GM12892 (cell line): ENCODE results near the gene LRSAM1.
"Not testable (repeated sequence)": the region's sequence is repeated elsewhere in the genome, so short reads cannot be mapped to it uniquely, and the experiment has no call there.

ENCODE experiments used
- DNase-seq: peaks from one replicate; pipeline ENCODE4 v3.0.0; 2011; ENCODE audit not compliant: insufficient read length
- FAIRE-seq: peaks from 2 replicates; lab custom pipeline; 2011; peaks lifted over from hg19 to GRCh38; lab: Jason Lieb, UNC
- POLR2A ChIP-seq: IDR thresholded peaks from 2 replicates; pipeline ENCODE4 v1.6.1; 2011; ENCODE audit warnings: low read depth, low read length, control low read depth
- POLR2AphosphoS5 ChIP-seq: IDR thresholded peaks from 2 replicates; pipeline ENCODE4 v1.6.1; 2011; ENCODE audit warnings: low read depth, low read length, control low read depth
- TAF1 ChIP-seq: IDR thresholded peaks from 2 replicates; pipeline ENCODE4 v1.6.1; 2011; ENCODE audit warnings: low read depth, mild to moderate bottlenecking, control low read depth, low read length, borderline replicate concordance

Gene LRSAM1

DNA sequence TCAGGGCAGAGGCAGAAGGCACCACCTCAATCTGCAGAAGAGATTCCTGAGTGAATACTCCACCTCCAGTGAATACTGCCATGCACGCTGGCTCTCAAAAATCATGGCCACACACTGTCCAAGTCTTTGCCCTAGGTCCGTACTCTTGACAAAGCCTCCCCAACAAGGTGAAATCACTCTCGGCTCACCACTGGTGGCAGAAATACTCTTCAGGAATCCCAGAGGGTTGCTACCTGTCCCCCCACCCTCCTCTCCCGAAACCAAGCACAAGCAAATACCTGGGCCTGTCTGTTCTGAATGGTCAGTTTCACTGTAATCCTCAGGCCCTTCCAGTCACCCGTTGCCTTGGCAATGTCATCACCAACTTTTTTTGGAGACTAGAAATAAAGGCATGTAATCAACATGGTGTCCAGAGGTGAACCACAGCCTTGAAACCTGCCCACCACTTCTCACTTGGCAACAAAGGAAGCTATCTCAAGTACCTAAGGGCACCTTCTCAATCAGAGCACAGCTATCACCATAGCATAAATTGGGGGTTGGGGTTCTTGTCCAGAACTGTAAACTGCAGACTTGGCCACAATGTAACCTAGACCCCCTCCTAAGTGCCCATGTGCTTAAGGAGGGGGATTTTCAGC, 1.9 kb upstream of the LRSAM1 start:
- FAIRE-seq (no peak), DNase-seq (no peak)
- TF ChIP-seq POLR2AphosphoS5 (no peak; the same call in 1 of the 2 replicates), POLR2A (no peak), TAF1 (no peak)

- DNase-seq (no peak), FAIRE-seq (peak; percentile 54)
- TF ChIP-seq POLR2AphosphoS5 (no peak), POLR2A (no peak; the same call in 1 of the 2 replicates), TAF1 (no peak)
These were observed 1.0 kb upstream of the LRSAM1 start for GRCh38 chr9:127450243-127450760.

DNA sequence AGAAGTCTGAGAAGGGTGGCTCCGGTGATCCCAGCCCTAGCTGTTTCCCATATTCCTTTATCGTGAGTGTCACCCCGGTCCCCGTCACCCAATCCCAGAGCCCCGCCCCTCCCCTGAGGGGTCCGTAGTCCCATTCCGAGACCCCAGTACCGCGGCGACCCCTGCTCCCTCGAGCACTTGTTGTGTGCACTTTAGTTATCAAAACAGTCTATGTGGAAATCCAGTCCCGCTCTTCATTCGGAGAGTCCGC, 223 bp downstream of the LRSAM1 start:
- DNase-seq (no peak), FAIRE-seq (no peak)

GRCh38 chr9:127451858-127452656, 747 bp downstream of the LRSAM1 start:
- FAIRE-seq (peak; percentile 75), DNase-seq (peak; percentile 49)
- TF ChIP-seq POLR2AphosphoS5 = no peak
- TF ChIP-seq POLR2A = no peak
- TF ChIP-seq TAF1 = no peak

More for the DNA sequence above, 223 bp downstream of the LRSAM1 start:
- no peak for TF ChIP-seq TAF1
- TF ChIP-seq POLR2AphosphoS5 = no peak
- no peak for TF ChIP-seq POLR2A

DNA sequence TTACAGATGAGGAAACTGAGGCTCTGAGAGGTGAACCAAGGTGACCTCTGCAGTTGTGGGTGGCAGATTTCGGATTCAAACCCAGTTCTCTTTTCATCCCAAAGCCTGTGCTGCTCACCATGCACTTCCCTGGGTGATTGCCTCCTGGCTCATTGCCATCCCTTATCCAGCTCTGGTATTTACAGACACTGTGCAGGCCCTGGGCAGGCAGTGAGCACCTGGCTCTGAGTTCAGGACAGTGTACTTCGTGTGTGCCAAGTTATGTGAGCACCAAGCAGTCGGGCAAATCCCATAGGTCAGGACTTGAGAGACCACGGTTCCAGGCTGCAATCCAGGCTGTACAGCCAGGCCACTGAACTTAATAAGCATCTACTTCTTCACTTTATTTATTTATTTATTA, 1.4 kb downstream of the LRSAM1 start:
- FAIRE-seq (no peak), DNase-seq (no peak)
- TF ChIP-seq POLR2A = no peak

GRCh38 chr9:127455324-127455992, 4.1 kb downstream of the LRSAM1 start:
- DNase-seq = no peak
- TF ChIP-seq POLR2AphosphoS5 (no peak), POLR2A (no peak), TAF1 (no peak)
- no peak for FAIRE-seq

DNA sequence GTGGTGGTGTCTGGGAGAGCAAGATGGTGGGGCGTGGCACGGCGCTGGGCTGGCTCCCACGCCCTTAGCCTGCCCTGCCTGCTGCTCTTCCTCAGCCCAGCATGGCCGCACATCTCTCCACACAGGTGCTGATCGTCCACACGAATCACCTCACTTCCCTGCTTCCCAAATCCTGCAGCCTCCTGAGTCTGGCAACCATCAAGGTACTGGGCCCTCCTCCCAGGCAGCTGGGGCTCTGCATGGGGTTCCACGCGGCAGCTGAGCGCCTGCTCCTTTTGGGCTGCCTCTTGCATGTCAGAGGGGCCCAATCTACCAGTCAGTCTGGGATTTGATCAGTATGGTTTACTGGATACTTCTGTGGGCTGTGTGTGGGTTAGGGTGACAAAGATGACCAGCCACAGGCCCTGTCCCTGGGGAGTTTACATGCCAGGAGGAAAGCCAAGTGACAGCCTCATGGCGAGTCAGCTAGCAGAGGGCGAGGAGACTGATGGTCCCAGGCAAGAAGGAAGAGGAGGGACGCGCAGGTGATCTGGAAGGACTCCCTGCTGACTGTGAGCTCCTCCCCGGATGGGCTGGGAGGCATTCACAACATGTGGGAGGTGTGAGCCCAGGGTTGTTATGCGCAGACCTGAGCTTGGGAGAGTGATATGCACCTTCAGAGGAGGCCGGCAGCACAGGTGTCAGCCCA, 6.0 kb downstream of the LRSAM1 start:
- DNase-seq = no peak
- TF ChIP-seq POLR2A (no peak), POLR2AphosphoS5 (no peak), TAF1 (no peak)
- no peak for FAIRE-seq

- no peak for TF ChIP-seq POLR2A
- no peak for TF ChIP-seq POLR2AphosphoS5
- TF ChIP-seq TAF1 = no peak
- FAIRE-seq = no peak
These were observed 7.6 kb downstream of the LRSAM1 start for GRCh38 chr9:127458921-127459320.

GRCh38 chr9:127463382-127463781, 12.1 kb downstream of the LRSAM1 start:
- DNase-seq (no peak), FAIRE-seq (no peak)
- TF ChIP-seq TAF1 = no peak
- TF ChIP-seq POLR2AphosphoS5 = no peak
- no peak for TF ChIP-seq POLR2A

More at GRCh38 chr9:127458921-127459320, 7.6 kb downstream of the LRSAM1 start:
- no peak for DNase-seq

- FAIRE-seq (no peak), DNase-seq (no peak)
- TF ChIP-seq TAF1 = no peak
- no peak for TF ChIP-seq POLR2A
- TF ChIP-seq POLR2AphosphoS5 = no peak
These were observed 12.6 kb downstream of the LRSAM1 start for GRCh38 chr9:127463911-127464310.

GRCh38 chr9:127466407-127466917, 15.2 kb downstream of the LRSAM1 start:
- DNase-seq, FAIRE-seq: not testable (repeated sequence)
